Neural cell (in vitro differentiated cells): ENCODE results near the gene LPP.

ENCODE experiments used
- EP300 ChIP-seq: fragments of 450-650 bp; conservative IDR thresholded peaks from 2 replicates; pipeline ENCODE4 v1.6.1; 2014; ENCODE audit warnings: antibody characterized with exemption, mild to moderate bottlenecking, moderate library complexity; ENCODE audit not compliant: poor library complexity, severe bottlenecking
- TF ChIP-seq, protein P1 (sequence below): fragments of 450-650 bp; IDR thresholded peaks from 2 replicates; pipeline ENCODE4 v1.5.1; 2014; ENCODE audit warnings: antibody characterized with exemption, mild to moderate bottlenecking, moderate library complexity; ENCODE audit not compliant: poor library complexity, severe bottlenecking
- TF ChIP-seq, protein P2 (sequence below): IDR thresholded peaks from 2 replicates; pipeline ENCODE4 v1.6.1; 2012; ENCODE audit warnings: borderline replicate concordance

DNA sequence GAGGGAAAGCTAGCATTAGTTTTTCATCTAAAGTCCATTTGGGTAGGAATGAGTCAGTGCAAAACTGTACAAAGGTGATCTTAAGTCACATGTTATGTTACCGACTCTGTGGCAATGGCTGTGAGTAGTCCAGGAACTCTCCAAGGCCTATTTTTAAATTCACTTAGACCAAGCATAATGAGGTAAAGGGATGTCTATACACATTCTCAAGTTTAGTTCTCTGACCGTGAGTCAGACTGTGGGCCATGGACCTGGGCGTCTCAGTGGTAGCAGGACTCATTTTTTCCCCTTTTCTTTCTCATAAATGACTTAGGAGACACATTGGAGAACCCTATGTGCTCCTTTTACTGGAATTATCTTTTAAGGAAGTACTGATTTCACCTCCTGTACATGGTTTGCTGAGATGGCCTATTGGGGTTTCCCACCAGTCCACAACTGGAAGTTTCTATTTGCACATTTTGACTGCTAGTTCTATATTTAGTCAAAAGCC lies 529.1 kb downstream of the LPP start:
- TF ChIP-seq, protein P1, sequence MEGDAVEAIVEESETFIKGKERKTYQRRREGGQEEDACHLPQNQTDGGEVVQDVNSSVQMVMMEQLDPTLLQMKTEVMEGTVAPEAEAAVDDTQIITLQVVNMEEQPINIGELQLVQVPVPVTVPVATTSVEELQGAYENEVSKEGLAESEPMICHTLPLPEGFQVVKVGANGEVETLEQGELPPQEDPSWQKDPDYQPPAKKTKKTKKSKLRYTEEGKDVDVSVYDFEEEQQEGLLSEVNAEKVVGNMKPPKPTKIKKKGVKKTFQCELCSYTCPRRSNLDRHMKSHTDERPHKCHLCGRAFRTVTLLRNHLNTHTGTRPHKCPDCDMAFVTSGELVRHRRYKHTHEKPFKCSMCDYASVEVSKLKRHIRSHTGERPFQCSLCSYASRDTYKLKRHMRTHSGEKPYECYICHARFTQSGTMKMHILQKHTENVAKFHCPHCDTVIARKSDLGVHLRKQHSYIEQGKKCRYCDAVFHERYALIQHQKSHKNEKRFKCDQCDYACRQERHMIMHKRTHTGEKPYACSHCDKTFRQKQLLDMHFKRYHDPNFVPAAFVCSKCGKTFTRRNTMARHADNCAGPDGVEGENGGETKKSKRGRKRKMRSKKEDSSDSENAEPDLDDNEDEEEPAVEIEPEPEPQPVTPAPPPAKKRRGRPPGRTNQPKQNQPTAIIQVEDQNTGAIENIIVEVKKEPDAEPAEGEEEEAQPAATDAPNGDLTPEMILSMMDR = no peak
- TF ChIP-seq, protein P2, sequence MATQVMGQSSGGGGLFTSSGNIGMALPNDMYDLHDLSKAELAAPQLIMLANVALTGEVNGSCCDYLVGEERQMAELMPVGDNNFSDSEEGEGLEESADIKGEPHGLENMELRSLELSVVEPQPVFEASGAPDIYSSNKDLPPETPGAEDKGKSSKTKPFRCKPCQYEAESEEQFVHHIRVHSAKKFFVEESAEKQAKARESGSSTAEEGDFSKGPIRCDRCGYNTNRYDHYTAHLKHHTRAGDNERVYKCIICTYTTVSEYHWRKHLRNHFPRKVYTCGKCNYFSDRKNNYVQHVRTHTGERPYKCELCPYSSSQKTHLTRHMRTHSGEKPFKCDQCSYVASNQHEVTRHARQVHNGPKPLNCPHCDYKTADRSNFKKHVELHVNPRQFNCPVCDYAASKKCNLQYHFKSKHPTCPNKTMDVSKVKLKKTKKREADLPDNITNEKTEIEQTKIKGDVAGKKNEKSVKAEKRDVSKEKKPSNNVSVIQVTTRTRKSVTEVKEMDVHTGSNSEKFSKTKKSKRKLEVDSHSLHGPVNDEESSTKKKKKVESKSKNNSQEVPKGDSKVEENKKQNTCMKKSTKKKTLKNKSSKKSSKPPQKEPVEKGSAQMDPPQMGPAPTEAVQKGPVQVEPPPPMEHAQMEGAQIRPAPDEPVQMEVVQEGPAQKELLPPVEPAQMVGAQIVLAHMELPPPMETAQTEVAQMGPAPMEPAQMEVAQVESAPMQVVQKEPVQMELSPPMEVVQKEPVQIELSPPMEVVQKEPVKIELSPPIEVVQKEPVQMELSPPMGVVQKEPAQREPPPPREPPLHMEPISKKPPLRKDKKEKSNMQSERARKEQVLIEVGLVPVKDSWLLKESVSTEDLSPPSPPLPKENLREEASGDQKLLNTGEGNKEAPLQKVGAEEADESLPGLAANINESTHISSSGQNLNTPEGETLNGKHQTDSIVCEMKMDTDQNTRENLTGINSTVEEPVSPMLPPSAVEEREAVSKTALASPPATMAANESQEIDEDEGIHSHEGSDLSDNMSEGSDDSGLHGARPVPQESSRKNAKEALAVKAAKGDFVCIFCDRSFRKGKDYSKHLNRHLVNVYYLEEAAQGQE = no peak
- TF ChIP-seq EP300 = no peak
